Peyer's patch (tissue), 4 donors: Measurements from ENCODE around the gene CACNA2D2.

Experiments used
- CTCF ChIP-seq, 6 experiments: fragments of 450-650 bp in 4 of 6; fragments of 200-600 bp in 2 of 6; sonication (generic) in 1 of 6; IDR thresholded peaks; one replicate each; pipeline ENCODE4 v1.5.1; 2017 to 2019; ENCODE audit warnings: antibody characterized with exemption in 6 of 6, mild to moderate bottlenecking in 3 of 6, moderate library complexity in 1 of 6
- POLR2A ChIP-seq, 2 donors: fragments of 450-650 bp; IDR thresholded peaks; one replicate each; pipeline ENCODE4 v1.5.1; 2017; ENCODE audit warnings: antibody characterized with exemption in 2 of 2, mild to moderate bottlenecking in 2 of 2, moderate library complexity in 2 of 2

GRCh38 chr3:50383750-50384149 is 119.7 kb downstream of the CACNA2D2 start:
- TF ChIP-seq CTCF (IDR thresholded peaks at IDR 0.05): no peak
- no peak for TF ChIP-seq POLR2A (IDR thresholded peaks at IDR 0.05)
